Measurements from ENCODE around the gene TOMM22.

Gene TOMM22

GRCh38 chr22:38734421-38735100 lies 52.8 kb downstream of the TOMM22 start:
- no peak for DNase-seq
